A549 treated with RU486 at 1 μM for 4 hours (cell line): ENCODE results near the gene FKBP3. TPM values are rescaled to one million over a fixed set of nuclear protein-coding genes. Genes with fewer than 3 reads are reported as not detected.

Experiments
- total RNA-seq: library from RNA; stranded (reverse); fragments of 200-300 nt; extraction: Qiagen RNA extraction; gene quantifications from 5 replicates; pipeline ENCODE4 v1.2.3, GENCODE V29; 2022; ENCODE audit warnings: low read depth

FKBP3 gene
- total RNA-seq = 82.9 to 150 TPM (median 115 TPM) in 5 replicates

GRCh38 chr14:45134051-45134958 lies at the start of gene FKBP3:
Gene FKBP3 (minus strand): TSS chr14:45134481. CDS start chr14:45134456, 25 bp downstream.

GRCh38 chr14:45135659-45136395 lies 1.5 kb upstream of the FKBP3 start, which contains the start of gene FANCM:
Gene FANCM (plus strand): TSS chr14:45135930. CDS start chr14:45136032, 102 bp downstream.

GRCh38 chr14:45083976-45084722 lies 50.1 kb downstream of the FKBP3 start, which contains the start of gene PRPF39:
Gene PRPF39 (plus strand): TSS chr14:45084116. CDS start chr14:45095240, 11,124 bp downstream.

Other genes starting within 250 kb of the FKBP3 start
- 3.0 to 7.5 TPM (median 6.5 TPM) in 5 replicates for gene KLHL28, start 172.5 kb downstream of the FKBP3 start, total RNA-seq
- gene TOGARAM1, start 172.3 kb downstream of the FKBP3 start, total RNA-seq = 5.4 to 8.9 TPM (median 8.2 TPM) in 5 replicates
- 15.1 to 21.2 TPM (median 19.8 TPM) in 5 replicates for gene PRPF39, start 50.4 kb downstream of the FKBP3 start, total RNA-seq
- 4.6 to 6.8 TPM (median 5.8 TPM) in 5 replicates for gene FANCM, start 1.4 kb upstream of the FKBP3 start, total RNA-seq
- 21.1 to 28.1 TPM (median 23.9 TPM) in 5 replicates for gene MIS18BP1, start 118.7 kb upstream of the FKBP3 start, total RNA-seq